GM12801 (cell line): ENCODE data around the gene ALG10.

Experiments
- TF ChIP-seq, protein P1 (sequence below): IDR thresholded peaks from one replicate; pipeline ENCODE4 v1.5.1; 2011; ENCODE audit warnings: control low read depth; ENCODE audit not compliant: insufficient read length; ENCODE audit errors: extremely low read depth

ALG10 gene

DNA sequence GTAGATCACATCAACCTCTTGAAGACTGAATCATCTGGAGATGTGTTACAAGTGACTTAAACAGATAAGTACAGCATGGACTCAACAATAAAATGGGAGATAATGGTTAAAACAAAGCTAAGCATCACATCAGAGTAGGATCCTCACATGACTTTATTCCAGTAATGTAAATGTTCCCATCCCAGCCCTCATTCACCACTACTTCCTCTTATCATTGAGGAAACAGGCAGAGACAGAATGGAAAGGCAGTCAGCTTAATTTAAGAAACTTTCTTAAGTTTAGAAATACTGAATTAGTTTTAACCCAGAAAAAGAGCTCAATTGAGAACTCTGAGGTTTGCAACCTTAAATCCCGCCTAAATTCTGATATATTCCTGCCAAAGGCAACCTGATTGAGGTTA lies 1.2 kb upstream of the ALG10 start:
- TF ChIP-seq, protein P1, sequence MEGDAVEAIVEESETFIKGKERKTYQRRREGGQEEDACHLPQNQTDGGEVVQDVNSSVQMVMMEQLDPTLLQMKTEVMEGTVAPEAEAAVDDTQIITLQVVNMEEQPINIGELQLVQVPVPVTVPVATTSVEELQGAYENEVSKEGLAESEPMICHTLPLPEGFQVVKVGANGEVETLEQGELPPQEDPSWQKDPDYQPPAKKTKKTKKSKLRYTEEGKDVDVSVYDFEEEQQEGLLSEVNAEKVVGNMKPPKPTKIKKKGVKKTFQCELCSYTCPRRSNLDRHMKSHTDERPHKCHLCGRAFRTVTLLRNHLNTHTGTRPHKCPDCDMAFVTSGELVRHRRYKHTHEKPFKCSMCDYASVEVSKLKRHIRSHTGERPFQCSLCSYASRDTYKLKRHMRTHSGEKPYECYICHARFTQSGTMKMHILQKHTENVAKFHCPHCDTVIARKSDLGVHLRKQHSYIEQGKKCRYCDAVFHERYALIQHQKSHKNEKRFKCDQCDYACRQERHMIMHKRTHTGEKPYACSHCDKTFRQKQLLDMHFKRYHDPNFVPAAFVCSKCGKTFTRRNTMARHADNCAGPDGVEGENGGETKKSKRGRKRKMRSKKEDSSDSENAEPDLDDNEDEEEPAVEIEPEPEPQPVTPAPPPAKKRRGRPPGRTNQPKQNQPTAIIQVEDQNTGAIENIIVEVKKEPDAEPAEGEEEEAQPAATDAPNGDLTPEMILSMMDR: no peak

DNA sequence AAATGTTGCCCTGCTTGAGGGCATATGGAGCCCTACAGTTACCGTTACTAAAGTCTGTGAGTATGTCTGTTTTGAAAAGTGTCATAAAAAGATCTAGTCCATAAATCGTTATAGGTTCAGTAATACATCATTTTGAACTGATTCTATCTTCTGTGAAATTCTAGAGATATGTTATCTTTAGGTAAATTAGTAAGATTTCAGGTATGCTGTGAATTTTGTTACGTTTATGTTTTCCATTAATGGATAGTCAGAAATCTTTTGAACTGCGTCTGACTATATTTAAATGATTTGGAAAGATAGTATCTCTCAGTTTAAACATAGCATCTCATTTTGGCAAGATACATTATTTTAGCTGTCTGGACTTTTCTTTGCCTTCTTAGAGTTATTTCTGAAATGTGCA lies 8.3 kb downstream of the ALG10 start:
- TF ChIP-seq, protein P1: no peak

DNA sequence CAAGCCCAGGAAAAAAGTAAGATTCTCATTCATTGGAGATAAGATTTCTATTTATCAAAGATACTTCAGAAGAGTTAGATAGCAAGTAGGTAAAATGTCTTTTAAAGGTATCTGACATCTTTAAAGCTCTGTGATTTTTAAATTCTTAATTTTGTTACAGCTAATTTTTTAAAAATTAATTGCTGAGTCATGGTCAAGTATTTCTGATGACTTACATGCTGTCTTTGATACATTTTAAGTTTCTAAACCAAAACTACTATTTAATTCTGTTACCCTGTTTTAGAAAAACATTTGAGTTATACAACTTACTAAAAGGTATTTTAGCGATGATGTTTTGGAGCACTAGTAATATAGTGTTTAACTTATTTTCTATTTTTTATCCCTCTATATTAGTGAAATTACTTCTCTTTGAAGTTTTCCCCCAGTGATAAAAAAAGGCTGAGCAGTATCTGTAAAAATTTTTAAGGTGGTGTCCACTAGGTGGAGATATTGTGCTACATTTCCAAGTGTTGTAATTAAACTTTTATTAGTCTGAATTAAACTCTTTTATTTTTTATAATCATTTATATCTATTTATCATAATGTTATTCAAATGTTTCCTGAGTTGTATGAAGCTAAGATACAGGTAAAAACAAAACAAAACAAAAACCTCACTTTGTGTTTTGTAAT lies 11.5 kb downstream of the ALG10 start:
- TF ChIP-seq, protein P1: no peak

DNA sequence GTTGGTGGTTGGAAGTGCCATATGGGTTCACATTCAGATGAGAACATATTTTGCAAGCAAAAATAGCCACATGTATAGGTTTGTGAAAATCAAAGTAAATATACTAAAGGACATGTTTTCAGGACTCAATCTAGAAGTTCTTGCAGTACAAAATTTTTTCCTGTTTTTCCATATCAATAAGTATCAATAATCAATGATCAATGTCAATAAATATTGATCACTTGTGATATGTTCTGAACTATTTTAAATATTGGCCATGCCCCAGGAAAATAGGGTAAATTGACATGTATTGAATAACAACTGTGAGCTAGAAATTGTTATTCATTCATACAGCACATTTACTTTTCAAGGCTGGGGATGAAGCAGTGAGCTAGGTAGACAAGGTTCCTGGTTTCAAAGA lies 24.3 kb downstream of the ALG10 start:
- TF ChIP-seq, protein P1: no peak

DNA sequence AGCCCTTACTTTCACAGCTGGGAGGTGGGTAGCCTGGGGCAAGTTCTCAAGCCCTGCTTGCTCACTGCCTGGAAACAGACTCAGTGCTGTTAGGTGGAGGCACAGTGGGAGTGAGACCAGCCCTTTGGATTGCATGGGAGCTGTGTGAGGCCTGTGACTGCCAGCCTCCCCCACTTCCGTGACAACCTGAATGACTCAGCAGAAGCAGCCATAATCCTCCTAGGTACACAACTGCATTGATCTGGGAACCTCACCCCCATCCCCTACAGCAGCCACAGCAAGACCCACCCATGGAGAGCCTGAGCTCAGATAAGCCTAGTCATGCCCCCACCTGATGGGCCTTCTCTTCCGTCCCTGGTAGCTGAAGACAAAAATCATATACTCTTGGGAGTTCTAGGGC lies 26.4 kb downstream of the ALG10 start:
- TF ChIP-seq, protein P1: no peak

DNA sequence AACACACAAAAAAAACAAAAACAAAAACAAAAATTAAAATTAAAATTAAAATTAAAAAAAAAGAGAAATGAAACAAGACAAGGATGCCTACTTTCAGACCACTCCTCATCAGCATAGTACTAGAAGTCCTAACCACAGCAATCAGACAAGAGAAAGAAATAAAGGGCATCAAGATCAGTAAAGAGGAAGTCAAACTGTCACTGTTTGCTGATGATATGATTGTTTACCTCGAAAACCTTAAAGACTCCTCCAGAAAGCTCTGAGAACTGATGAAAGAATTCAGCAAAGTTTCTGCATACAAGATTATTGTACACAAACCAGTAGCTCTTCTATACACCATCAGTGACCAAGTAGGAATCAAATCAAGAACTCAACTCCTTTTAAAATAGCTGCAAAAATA lies 29.2 kb downstream of the ALG10 start:
- TF ChIP-seq, protein P1: no peak

DNA sequence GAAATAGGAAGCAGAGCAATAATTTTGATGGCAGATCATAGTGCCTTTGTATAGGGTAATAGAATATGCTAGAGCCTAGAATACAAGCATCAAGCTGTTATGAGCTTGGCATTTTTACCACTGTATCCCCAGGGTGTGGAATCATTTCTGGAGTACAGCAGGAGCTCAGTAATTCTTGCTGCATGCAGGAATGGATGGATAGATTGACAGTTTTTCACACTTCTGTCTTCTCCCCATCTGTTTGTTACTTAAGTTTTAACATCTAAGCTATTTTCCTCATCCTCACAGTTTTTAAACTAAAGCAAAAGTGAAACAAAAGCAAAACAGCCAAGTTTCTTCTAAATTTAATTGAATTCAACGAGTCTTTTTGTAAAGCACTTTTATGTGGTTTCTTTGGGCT lies 32.6 kb downstream of the ALG10 start:
- TF ChIP-seq, protein P1: no peak
